Calu3 (cell line): ENCODE data around the gene DNAJC1. TPM values are rescaled to one million over a fixed set of nuclear protein-coding genes. Genes with fewer than 3 reads are reported as not detected.

ENCODE experiments used
- BruUV-seq: library from RNA; stranded (reverse); fragments of 400-500 nt; replicated peaks from 2 replicates; lab custom pipeline; 2021; lab: Mats Ljungman, UMichigan
- CTCF ChIA-PET: fragments of 300-600 bp; sonication (Branson Sonifier 250); formaldehyde crosslinking; loops from one replicate; lab custom pipeline; 2022; ENCODE audit warnings: antibody characterized with exemption; lab: Charles Lee
- DNase-seq: peaks from one replicate; pipeline ENCODE4 v3.0.0; 2022
- H3K27ac Mint-ChIP-seq: one replicate; pipeline ENCODE4 v1.8.0; 2022; ENCODE audit warnings: mixed read lengths; ENCODE audit not compliant: unreplicated experiment
- H3K27me3 Mint-ChIP-seq: one replicate; pipeline ENCODE4 v1.8.0; 2022; ENCODE audit warnings: mixed read lengths; ENCODE audit not compliant: unreplicated experiment
- H3K36me3 Mint-ChIP-seq: one replicate; pipeline ENCODE4 v1.8.0; 2022; ENCODE audit warnings: mild to moderate bottlenecking, moderate library complexity, mixed read lengths; ENCODE audit not compliant: insufficient read depth, unreplicated experiment
- H3K4me1 Mint-ChIP-seq: one replicate; pipeline ENCODE4 v1.8.0; 2022; ENCODE audit warnings: mild to moderate bottlenecking, low read depth, mixed read lengths; ENCODE audit not compliant: unreplicated experiment
- H3K4me3 Mint-ChIP-seq: one replicate; pipeline ENCODE4 v1.8.0; 2022; ENCODE audit warnings: mild to moderate bottlenecking, low read depth, moderate library complexity, mixed read lengths; ENCODE audit not compliant: unreplicated experiment
- H3K9me3 Mint-ChIP-seq: one replicate; pipeline ENCODE4 v1.8.0; 2022; ENCODE audit warnings: low read depth, mixed read lengths; ENCODE audit not compliant: unreplicated experiment
- intact Hi-C: fragments of 100-400 bp; cut with micrococcal nuclease; formaldehyde crosslinking; loops from one replicate; pipeline ENCODE4 v1.10.0; 2022; ENCODE audit not compliant: unreplicated experiment
- total RNA-seq: library from RNA; stranded (reverse); gene quantifications from 2 replicates; pipeline ENCODE4 v1.2.3, GENCODE V29; 2022
- TF ChIP-seq, protein P1 (sequence below): fragments of 200-600 bp; IDR thresholded peaks from one replicate; pipeline ENCODE4 v1.8.0; 2022; ENCODE audit warnings: antibody characterized with exemption; ENCODE audit not compliant: unreplicated experiment

Gene DNAJC1
- total RNA-seq, 1 experiment from 2014 or later, result 17.0 TPM

DNA sequence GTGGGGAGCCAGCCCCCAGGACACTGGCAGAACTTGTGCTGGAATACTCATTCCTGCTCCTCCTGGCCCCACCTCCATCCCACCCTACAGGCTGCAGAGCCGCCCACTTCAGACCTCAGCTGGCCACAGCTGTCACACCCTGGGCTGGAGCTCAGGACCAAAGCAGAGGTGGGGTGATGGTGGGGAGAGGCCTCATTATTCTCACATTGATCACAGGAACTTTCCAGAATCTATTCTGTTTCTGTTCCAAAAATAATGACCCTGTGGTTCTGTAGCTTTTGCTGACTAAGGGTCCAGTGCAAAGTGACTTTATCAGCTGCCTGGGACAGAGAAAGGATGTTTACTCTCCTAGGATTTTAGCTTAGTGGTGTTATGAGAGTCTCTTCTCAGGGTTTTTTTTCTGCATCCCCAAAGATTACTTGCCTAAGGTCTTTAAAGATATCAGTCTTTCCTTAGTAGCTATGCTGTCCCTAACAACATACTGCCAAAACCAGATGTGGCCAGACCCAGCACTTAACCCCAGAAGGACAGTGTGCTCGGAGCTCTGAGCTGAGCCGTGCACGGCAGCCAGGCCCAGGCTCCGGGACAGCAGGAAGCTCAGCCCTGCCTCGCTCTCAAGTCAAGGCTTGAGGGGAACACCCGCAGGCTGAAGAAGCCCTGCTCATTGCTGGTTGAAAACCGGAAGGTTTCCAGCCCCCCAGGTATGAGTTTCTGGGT is 246.2 kb downstream of the DNAJC1 start:
- CTCF ChIA-PET, result no interaction called here
- H3K4me3 Mint-ChIP-seq, result no peak overlapping the region
- H3K27ac Mint-ChIP-seq, result no peak overlapping the region

DNA sequence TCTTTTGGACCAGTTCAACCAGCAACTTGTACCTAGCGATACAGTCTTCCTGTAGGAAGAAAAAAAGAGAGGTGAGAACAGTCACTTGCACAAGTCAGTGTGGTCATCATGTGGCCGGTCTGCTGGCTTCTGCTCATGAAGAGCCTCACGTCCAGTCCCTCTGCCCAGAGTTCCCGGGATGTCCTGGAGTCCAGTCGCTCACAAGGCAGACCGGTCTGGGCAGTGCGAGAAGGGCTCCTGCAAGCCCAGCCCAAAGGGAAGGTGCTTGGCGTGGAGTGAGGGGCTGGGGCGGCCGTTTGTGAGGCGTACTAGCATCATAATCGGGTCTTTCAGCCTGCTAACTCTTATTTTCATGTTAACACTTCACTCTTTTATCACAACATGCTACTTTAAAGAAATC is 246.8 kb downstream of the DNAJC1 start:
- no peaks in the 10 kb centered on the region for H3K4me1 Mint-ChIP-seq
- H3K36me3 Mint-ChIP-seq, result no peaks in the 10 kb centered on the region
- H3K4me3 Mint-ChIP-seq, result no peak overlapping the region
- H3K27me3 Mint-ChIP-seq, result no peaks in the 10 kb centered on the region
- TF ChIP-seq, protein P1, sequence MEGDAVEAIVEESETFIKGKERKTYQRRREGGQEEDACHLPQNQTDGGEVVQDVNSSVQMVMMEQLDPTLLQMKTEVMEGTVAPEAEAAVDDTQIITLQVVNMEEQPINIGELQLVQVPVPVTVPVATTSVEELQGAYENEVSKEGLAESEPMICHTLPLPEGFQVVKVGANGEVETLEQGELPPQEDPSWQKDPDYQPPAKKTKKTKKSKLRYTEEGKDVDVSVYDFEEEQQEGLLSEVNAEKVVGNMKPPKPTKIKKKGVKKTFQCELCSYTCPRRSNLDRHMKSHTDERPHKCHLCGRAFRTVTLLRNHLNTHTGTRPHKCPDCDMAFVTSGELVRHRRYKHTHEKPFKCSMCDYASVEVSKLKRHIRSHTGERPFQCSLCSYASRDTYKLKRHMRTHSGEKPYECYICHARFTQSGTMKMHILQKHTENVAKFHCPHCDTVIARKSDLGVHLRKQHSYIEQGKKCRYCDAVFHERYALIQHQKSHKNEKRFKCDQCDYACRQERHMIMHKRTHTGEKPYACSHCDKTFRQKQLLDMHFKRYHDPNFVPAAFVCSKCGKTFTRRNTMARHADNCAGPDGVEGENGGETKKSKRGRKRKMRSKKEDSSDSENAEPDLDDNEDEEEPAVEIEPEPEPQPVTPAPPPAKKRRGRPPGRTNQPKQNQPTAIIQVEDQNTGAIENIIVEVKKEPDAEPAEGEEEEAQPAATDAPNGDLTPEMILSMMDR, result no peak
- no peaks in the 10 kb centered on the region for H3K9me3 Mint-ChIP-seq
- H3K27ac Mint-ChIP-seq, result no peak overlapping the region
- intact Hi-C loops, result no loop called here
- no TSS peak for BruUV-seq
- CTCF ChIA-PET, result no interaction called here
- DNase-seq, result no peak

More for the DNA sequence above, 246.2 kb downstream of the DNAJC1 start:
- TF ChIP-seq, protein P1, result no peak
- no peak for DNase-seq
- Mint-ChIP-seq H3K36me3 (no peaks in the 10 kb centered on the region), H3K27me3 (no peaks in the 10 kb centered on the region), H3K9me3 (no peaks in the 10 kb centered on the region), H3K4me1 (no peaks in the 10 kb centered on the region)
- no TSS peak for BruUV-seq
- intact Hi-C loops, result no loop called here

DNA sequence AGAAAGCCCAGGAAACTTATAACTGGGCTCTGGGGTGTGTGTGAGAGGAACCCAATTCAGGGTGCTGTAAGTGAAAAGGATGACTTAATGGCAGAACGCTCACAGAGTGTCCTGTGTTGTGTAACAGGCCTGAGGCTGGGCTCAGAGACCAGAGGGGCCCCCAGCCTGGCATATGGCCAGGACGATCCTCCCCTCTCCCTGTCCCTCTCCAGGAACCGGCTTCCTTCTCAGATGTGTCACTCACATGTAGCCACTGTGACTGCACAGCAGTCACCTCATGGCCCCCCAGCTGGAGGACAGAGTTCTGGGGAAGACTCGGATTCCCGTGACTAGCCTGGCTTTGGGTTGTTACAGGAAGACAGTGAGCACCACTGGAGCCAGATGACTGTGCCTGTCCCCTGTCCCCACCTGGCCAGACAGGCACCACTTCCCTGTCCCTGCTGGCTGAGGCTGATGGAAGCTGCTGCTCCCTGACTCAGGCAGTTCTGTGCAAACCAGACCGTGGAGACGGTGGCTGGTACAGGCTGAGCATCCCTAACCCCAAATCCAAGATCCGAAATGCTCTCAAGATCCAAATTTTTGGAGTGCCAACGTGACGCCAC is 249.0 kb downstream of the DNAJC1 start:
- Mint-ChIP-seq H3K9me3 (no peaks in the 10 kb centered on the region), H3K4me3 (no peak overlapping the region), H3K27ac (no peak overlapping the region), H3K27me3 (no peaks in the 10 kb centered on the region), H3K36me3 (no peaks in the 10 kb centered on the region), H3K4me1 (peaks cover 8% of the 10 kb centered on the region)
- intact Hi-C loops, result no loop called here
- CTCF ChIA-PET, result no interaction called here
- TF ChIP-seq, protein P1, result no peak
- no peak for DNase-seq
- no TSS peak for BruUV-seq

DNA sequence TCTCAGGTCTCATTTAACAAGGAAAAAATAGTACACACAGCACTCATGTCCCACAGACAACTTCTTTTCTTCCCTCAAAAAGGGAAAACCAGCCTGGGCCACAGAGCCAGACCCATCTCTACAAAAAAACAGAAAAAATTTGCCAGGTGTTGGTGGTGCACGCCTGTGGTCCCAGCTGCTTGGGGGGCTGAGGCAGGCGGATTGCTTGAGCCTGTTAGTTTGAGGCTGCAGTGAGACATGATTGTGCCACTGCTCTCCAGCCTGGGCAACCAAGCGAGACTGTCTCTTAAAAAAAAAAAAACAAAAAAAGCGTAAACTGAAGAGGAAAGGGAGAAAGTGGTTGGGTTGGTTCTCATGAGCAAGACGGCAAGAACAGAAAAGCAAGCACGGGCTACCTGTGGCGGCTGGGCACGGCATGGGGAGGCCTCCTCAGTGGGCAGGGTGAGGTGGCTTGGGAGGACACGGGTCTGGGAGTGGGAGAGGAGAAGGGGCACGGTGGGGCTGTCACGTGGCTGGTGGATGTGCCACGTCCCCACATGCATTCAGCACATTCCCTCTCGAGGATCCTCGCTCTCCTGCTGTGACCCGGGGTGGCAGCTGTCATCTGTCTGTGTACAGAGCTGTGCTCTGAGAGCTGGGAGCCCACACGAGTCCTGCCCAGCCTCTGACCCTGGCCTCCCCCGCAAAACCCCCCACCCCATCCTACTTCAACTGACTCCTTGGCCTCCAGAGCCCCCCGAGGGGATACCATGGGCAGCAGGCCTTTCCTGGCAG is 249.8 kb downstream of the DNAJC1 start:
- H3K4me1 Mint-ChIP-seq, result peaks cover 8% of the 10 kb centered on the region
- no peak for DNase-seq
- CTCF ChIA-PET, result no interaction called here
- intact Hi-C loops, result no loop called here
- H3K36me3 Mint-ChIP-seq, result no peaks in the 10 kb centered on the region
- H3K27ac Mint-ChIP-seq, result no peak overlapping the region
- H3K4me3 Mint-ChIP-seq, result no peak overlapping the region
- no peaks in the 10 kb centered on the region for H3K27me3 Mint-ChIP-seq
- BruUV-seq, result no TSS peak
- H3K9me3 Mint-ChIP-seq, result no peaks in the 10 kb centered on the region
- TF ChIP-seq, protein P1, result no peak
